GM18511 (cell line): ENCODE measurements around the gene DNAI2.

Experiments used
- ATAC-seq: cut with Tn5 transposase; IDR thresholded peaks from one replicate; pipeline ENCODE4 v1.9.1; 2021; ENCODE audit warnings: mild to moderate bottlenecking, moderate library complexity; ENCODE audit not compliant: unreplicated experiment

DNAI2 gene

GRCh38 chr17:74358697-74359096 lies 84.7 kb downstream of the DNAI2 start:
- no peak for ATAC-seq

- no peak for ATAC-seq
Observed at GRCh38 chr17:74359916-74360315, 85.9 kb downstream of the DNAI2 start.

- ATAC-seq: no peak
Observed at GRCh38 chr17:74360899-74361229, 86.8 kb downstream of the DNAI2 start.

- ATAC-seq: no peak
Observed at GRCh38 chr17:74361230-74362068, 87.4 kb downstream of the DNAI2 start, which contains the start of gene BTBD17. Gene BTBD17 (minus strand): TSS chr17:74361868. CDS start chr17:74361819, 49 bp downstream.

GRCh38 chr17:74362069-74362405 lies 88.0 kb downstream of the DNAI2 start:
- ATAC-seq: no peak

GRCh38 chr17:74362810-74363498 lies 88.9 kb downstream of the DNAI2 start:
- no peak for ATAC-seq
